Gastroesophageal sphincter (tissue), 3 donors: ENCODE measurements around the gene KRT40.

Experiments used
- EP300 ChIP-seq: sonication (generic); formaldehyde crosslinking; IDR thresholded peaks from one replicate; pipeline ENCODE4 v1.6.1; 2017; ENCODE audit warnings: antibody characterized with exemption, mild to moderate bottlenecking
- POLR2A ChIP-seq, 2 donors: fragments of 450-650 bp; IDR thresholded peaks; one replicate each; pipeline ENCODE4 v1.6.1; 2017; ENCODE audit warnings: antibody characterized with exemption in 2 of 2, mild to moderate bottlenecking in 2 of 2, moderate library complexity in 1 of 2
- POLR2AphosphoS5 ChIP-seq: sonication (generic); formaldehyde crosslinking; IDR thresholded peaks from one replicate; pipeline ENCODE4 v1.6.1; 2017; ENCODE audit warnings: antibody characterized with exemption
- TF ChIP-seq, protein P1 (sequence below), 4 experiments: fragments of 200-600 bp in 2 of 4; fragments of 450-650 bp in 2 of 4; sonication (generic) in 1 of 4; IDR thresholded peaks; one replicate each; pipeline ENCODE4 v1.5.1; 2017 to 2019; ENCODE audit warnings: antibody characterized with exemption in 4 of 4, mild to moderate bottlenecking in 2 of 4, moderate library complexity in 2 of 4

DNA sequence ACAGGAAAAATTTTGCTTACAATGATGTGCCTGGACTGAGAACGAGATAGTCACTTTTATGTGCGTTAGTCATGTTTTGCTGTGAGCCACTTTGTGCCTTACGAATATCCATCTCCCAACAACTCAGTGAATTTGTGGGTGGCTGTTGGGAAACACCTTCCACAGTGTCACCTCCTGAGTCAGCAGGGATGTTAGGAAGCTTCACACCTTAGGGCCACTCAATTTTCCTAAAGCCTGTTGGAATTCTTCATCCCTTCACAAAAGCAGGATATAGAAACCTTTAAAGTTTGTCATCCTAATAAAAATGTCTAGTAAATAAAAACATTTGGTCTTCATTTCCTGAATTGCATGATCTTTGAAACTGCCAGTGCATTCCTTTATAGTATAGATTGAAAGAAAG is 29.1 kb upstream of the KRT40 start:
- TF ChIP-seq, protein P1, sequence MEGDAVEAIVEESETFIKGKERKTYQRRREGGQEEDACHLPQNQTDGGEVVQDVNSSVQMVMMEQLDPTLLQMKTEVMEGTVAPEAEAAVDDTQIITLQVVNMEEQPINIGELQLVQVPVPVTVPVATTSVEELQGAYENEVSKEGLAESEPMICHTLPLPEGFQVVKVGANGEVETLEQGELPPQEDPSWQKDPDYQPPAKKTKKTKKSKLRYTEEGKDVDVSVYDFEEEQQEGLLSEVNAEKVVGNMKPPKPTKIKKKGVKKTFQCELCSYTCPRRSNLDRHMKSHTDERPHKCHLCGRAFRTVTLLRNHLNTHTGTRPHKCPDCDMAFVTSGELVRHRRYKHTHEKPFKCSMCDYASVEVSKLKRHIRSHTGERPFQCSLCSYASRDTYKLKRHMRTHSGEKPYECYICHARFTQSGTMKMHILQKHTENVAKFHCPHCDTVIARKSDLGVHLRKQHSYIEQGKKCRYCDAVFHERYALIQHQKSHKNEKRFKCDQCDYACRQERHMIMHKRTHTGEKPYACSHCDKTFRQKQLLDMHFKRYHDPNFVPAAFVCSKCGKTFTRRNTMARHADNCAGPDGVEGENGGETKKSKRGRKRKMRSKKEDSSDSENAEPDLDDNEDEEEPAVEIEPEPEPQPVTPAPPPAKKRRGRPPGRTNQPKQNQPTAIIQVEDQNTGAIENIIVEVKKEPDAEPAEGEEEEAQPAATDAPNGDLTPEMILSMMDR (IDR thresholded peaks at IDR 0.05), result no peak
- no peak for TF ChIP-seq POLR2AphosphoS5
- no peak for TF ChIP-seq POLR2A (IDR thresholded peaks at IDR 0.05)
- TF ChIP-seq EP300, result no peak
